Neural cell (in vitro differentiated cells): Measurements from ENCODE around the gene RMDN3.

ENCODE experiments used
- CTCF ChIP-seq: fragments of 450-650 bp; IDR thresholded peaks from 2 replicates; pipeline ENCODE4 v1.5.1; 2014; ENCODE audit warnings: antibody characterized with exemption, mild to moderate bottlenecking, moderate library complexity; ENCODE audit not compliant: poor library complexity, severe bottlenecking
- POLR2AphosphoS5 ChIP-seq: IDR thresholded peaks from 2 replicates; pipeline ENCODE4 v1.6.1; 2012

DNA sequence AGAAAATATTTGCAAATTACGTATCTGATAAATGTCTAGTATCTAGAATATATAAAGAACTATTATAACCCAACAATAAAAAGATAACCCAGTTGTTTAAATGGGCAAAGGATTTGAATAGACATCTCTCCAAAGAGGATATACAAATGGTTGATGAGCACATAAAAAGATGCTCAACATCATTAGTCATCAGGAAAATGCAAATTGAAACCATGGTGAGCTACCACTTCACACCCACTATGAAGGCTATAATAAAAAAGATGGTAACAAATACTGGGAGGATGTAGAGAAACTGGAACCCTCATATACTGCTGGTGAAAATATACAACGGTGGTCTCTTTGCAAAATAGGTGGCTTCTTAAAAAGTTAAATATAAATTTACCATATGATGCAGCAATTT lies 32.1 kb downstream of the RMDN3 start:
- no peak for TF ChIP-seq CTCF
- no peak for TF ChIP-seq POLR2AphosphoS5
